Neural crest cell (in vitro differentiated cells): ENCODE results near the gene ADGRB3. TPM values are rescaled to one million over a fixed set of nuclear protein-coding genes. Genes with fewer than 3 reads are reported as not detected.
"Not testable (repeated sequence)": the region's sequence is repeated elsewhere in the genome, so short reads cannot be mapped to it uniquely, and the experiment has no call there.

Source experiments
- DNase-seq: peaks from one replicate; pipeline ENCODE4 v3.0.0; 2021; ENCODE audit warnings: low read depth, mixed read lengths, low spot score
- H3K27ac Mint-ChIP-seq: one replicate; pipeline ENCODE4 v1.8.0; 2021; ENCODE audit warnings: mild to moderate bottlenecking, mixed read lengths; ENCODE audit not compliant: unreplicated experiment
- H3K27me3 Mint-ChIP-seq: 2 replicates; pipeline ENCODE4 v1.8.0; 2021; ENCODE audit warnings: low read depth, mild to moderate bottlenecking, mixed read lengths
- H3K36me3 Mint-ChIP-seq: 2 replicates; pipeline ENCODE4 v1.8.0; 2021; ENCODE audit warnings: low read depth, mild to moderate bottlenecking, mixed read lengths
- H3K4me1 Mint-ChIP-seq: 2 replicates; pipeline ENCODE4 v1.8.0; 2021; ENCODE audit warnings: mixed read lengths
- H3K4me3 Mint-ChIP-seq: one replicate; pipeline ENCODE4 v1.8.0; 2021; ENCODE audit warnings: mild to moderate bottlenecking, mixed read lengths
- H3K9me3 Mint-ChIP-seq: 2 replicates; pipeline ENCODE4 v1.8.0; 2021; ENCODE audit warnings: mixed read lengths
- total RNA-seq: library from RNA; stranded (reverse); gene quantifications from 2 replicates; pipeline ENCODE4 v1.2.1, GENCODE V29; 2021
- TF ChIP-seq, protein P1 (sequence below): fragments of 200-600 bp; sonication (generic); conservative IDR thresholded peaks from 2 replicates; pipeline ENCODE4 v1.5.0; 2021; ENCODE audit warnings: antibody characterized with exemption, mild to moderate bottlenecking

Gene ADGRB3
- total RNA-seq, 1 donor from 2014 or later, result 5.1 TPM

DNA sequence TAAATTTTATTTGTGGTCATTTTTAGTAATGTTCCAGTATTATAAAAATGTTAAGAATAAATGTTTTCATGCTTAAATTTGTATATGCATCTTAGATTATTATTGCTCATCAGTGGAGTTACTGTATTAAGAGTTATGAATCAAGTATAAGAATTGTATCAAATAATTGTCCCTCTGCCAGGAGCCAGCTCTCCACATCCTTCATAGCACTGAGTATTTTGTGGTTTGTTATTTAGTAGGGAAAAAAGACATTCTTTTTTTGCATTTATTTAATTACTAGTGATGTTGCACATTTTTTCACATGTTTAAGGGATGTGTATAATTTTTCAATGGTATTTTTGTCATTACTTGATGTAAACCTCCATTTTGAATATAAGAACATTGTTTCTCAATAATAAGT lies 102.0 kb downstream of the ADGRB3 start:
- TF ChIP-seq, protein P1, sequence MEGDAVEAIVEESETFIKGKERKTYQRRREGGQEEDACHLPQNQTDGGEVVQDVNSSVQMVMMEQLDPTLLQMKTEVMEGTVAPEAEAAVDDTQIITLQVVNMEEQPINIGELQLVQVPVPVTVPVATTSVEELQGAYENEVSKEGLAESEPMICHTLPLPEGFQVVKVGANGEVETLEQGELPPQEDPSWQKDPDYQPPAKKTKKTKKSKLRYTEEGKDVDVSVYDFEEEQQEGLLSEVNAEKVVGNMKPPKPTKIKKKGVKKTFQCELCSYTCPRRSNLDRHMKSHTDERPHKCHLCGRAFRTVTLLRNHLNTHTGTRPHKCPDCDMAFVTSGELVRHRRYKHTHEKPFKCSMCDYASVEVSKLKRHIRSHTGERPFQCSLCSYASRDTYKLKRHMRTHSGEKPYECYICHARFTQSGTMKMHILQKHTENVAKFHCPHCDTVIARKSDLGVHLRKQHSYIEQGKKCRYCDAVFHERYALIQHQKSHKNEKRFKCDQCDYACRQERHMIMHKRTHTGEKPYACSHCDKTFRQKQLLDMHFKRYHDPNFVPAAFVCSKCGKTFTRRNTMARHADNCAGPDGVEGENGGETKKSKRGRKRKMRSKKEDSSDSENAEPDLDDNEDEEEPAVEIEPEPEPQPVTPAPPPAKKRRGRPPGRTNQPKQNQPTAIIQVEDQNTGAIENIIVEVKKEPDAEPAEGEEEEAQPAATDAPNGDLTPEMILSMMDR, result no peak
- no peak for DNase-seq
- Mint-ChIP-seq H3K27me3 (no peaks in the 10 kb centered on the region), H3K4me3 (no peak overlapping the region), H3K4me1 (peaks cover 4% of the 10 kb centered on the region), H3K36me3 (peaks cover 2% of the 10 kb centered on the region), H3K27ac (no peak overlapping the region), H3K9me3 (no peaks in the 10 kb centered on the region)

DNA sequence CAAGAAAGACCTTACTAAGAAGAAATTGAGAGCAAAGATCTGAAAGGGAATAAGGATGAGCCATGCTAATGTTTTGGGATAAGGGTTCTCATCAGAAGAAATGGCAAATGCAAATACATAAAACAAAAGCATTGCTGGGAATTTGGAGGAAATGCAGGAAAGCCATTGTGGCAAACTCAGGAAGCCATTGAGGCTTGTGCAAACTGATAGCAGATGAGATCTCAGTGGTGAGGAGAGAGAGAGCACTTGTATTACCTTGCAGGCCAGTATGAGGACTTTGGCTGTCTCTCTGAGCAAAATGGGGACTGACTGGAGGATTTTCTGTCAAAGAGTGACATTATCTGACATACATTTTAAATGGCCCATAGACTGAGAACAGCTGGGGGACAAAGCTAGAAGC lies 103.0 kb downstream of the ADGRB3 start:
- H3K4me1 Mint-ChIP-seq, result peaks cover 4% of the 10 kb centered on the region

DNA sequence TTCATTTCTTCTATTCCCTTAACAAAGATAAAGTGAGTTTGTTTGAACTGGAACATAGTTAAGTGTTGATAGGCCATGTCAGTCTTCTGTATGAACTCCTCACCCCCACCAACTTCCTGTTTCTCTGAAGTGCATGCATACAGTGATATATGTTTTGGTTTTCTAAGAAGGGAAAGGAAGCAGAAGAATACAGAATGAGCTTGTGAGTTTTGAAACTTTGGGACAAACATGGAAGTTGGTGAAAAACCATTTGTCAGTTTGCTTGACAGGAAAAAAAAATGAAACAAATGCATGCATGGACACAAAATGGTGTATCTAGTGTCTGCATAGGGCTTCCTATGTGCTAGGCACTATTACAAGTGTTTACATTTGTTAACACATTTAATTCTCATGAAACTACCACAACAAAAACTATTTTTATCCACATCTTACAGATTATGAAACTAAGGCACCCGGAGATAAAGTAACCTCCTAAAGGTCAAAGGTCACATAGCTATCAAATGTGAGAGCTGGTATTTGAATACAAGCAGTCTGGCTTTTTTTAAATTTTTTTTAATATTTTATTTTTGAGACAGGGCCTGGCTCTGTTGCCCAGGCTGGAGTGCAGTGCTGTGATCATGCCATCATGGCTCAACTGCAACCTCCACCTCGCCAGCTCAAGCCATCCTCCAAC lies 105.9 kb downstream of the ADGRB3 start:
- no peak overlapping the region for H3K27ac Mint-ChIP-seq
- peaks cover 2% of the 10 kb centered on the region for H3K36me3 Mint-ChIP-seq
- TF ChIP-seq, protein P1, result no peak
- H3K4me1 Mint-ChIP-seq, result peaks cover 4% of the 10 kb centered on the region
- DNase-seq, result no peak
- no peaks in the 10 kb centered on the region for H3K9me3 Mint-ChIP-seq
- no peak overlapping the region for H3K4me3 Mint-ChIP-seq
- no peaks in the 10 kb centered on the region for H3K27me3 Mint-ChIP-seq

More for the DNA sequence above, 103.0 kb downstream of the ADGRB3 start:
- no peaks in the 10 kb centered on the region for H3K9me3 Mint-ChIP-seq
- TF ChIP-seq, protein P1, result no peak
- no peak for DNase-seq
- no peaks in the 10 kb centered on the region for H3K27me3 Mint-ChIP-seq
- H3K27ac Mint-ChIP-seq, result no peak overlapping the region
- H3K4me3 Mint-ChIP-seq, result no peak overlapping the region
- H3K36me3 Mint-ChIP-seq, result peaks cover 2% of the 10 kb centered on the region

DNA sequence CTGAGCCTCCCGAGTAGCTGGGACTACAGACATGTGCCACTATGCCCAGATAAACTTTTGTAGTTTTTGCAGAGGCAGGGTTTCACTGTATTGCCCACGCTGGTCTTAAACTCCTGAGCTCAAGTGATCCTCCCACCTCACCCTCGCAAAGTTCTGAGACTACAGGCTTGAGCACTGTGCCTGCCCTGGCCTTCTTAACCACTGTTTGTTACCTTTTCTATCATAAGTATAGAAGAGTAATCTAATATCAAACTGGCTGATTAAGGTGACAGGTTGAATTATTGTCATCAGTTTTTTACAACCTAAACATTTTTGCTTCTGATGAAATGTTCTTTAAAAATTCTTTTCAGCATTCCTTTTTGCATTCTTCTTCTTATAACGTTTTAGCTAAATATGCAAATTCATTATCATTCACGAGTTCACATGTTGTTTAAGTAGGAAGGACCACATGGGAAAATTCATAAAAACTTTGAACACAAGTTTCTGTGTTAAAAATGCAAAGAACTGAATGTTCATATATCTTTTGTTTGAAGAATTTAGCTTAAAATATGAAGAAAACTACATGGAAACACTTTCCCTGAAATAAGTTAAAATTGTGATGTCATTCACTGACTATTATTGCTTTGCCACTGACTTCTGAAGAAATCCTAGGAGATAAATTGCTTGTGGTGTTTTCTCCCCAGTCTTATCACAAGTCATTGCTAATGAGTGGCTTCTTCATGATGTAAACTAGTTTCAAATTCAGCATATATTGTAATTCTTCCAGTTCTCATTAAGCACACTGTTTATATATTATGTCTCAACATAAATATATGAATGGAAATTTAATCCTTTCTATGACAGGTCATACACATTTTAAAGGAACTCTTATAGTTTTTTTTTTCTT lies 106.7 kb downstream of the ADGRB3 start:
- Mint-ChIP-seq H3K27me3 (no peaks in the 10 kb centered on the region), H3K36me3 (peaks cover 2% of the 10 kb centered on the region), H3K27ac (no peak overlapping the region), H3K4me1 (peaks cover 4% of the 10 kb centered on the region), H3K4me3 (no peak overlapping the region), H3K9me3 (no peaks in the 10 kb centered on the region)
- TF ChIP-seq, protein P1, result no peak
- no peak for DNase-seq

DNA sequence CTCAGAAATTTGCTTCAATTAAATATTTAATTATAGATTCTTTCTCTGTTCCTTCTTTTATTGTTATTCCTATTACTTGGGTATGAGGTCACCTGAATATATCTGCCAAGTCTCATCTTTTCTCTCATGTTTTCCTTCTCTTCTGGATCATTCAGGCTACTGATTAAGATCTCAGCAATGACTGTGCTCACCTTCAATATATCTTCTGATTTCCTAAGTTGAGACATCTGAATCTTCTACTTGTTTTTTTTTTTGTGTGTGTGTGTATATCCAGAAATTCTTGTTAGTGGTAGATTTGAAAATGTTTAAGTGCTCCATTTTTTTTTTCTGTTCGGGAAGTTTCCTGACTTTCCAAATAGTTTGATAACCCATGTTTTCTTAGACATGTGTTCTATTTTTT lies 108.0 kb downstream of the ADGRB3 start:
- peaks cover 7% of the 10 kb centered on the region for H3K36me3 Mint-ChIP-seq
- peaks cover 4% of the 10 kb centered on the region for H3K4me1 Mint-ChIP-seq
- H3K9me3 Mint-ChIP-seq, result peaks cover 5% of the 10 kb centered on the region
- TF ChIP-seq, protein P1, result no peak
- H3K27me3 Mint-ChIP-seq, result no peaks in the 10 kb centered on the region
- no peak overlapping the region for H3K4me3 Mint-ChIP-seq
- no peak overlapping the region for H3K27ac Mint-ChIP-seq
- no peak for DNase-seq

DNA sequence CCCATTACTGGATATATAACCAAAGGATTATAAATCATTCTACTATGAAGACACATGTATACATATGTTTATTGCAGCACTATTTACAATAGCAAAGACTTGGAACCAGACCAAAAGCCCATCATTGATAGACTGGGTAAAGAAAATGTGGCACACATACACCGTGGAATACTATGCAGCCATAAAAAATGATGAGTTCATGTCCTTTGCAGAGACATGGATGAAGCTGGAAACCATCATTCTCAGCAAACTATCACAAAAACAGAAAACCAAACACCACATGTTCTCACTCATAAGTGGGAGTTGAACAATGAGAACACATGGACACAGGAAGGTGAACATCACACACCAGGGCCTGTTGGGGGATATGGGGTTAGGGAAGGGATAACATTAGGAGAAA lies 109.3 kb downstream of the ADGRB3 start:
- not testable (repeated sequence) for H3K27me3 Mint-ChIP-seq, DNase-seq, H3K4me3 Mint-ChIP-seq, H3K27ac Mint-ChIP-seq, H3K4me1 Mint-ChIP-seq, H3K36me3 Mint-ChIP-seq, H3K9me3 Mint-ChIP-seq
